Adrenal gland (tissue), 12 donors: ENCODE measurements around the gene CELF5. TPM values are rescaled to one million over a fixed set of nuclear protein-coding genes. Genes with fewer than 3 reads are reported as not detected.
"Not testable (repeated sequence)": the region's sequence is repeated elsewhere in the genome, so short reads cannot be mapped to it uniquely, and the experiment has no call there.

Experiments used
- DNase-seq, 7 donors: peaks; one replicate each; pipeline ENCODE4 v3.0.0-alpha.2; 2019 to 2020
- H3K27ac ChIP-seq, 5 donors: fragments of 200-600 bp; sonication (generic) in 4 of 5; 1 replicate in 3 of 5; 2 replicates in 2 of 5; pipeline versions ENCODE4 v1.5.1 to v1.8.0; 2016 to 2020; ENCODE audit warnings: mild to moderate bottlenecking in 1 of 5
- H3K27me3 ChIP-seq: fragments of 200-600 bp; 2 replicates; pipeline ENCODE4 v1.8.0; 2021
- H3K36me3 ChIP-seq, 2 donors: fragments of 200-600 bp; replicated peaks in 1 of 2; 1 replicate in 1 of 2; 2 replicates in 1 of 2; pipeline versions ENCODE4 v1.5.1 to v1.8.0; 2018 to 2022
- H3K4me1 ChIP-seq, 2 donors: fragments of 200-600 bp; replicated peaks in 1 of 2; 1 replicate in 1 of 2; 2 replicates in 1 of 2; pipeline versions ENCODE4 v1.5.1 to v1.8.0; 2018 to 2021
- H3K4me3 ChIP-seq, 4 donors: fragments of 200-600 bp; sonication (generic) in 3 of 4; one replicate each; pipeline ENCODE4 v1.5.1; 2016 to 2018
- H3K9me3 ChIP-seq, 3 donors: fragments of 200-600 bp; sonication (generic) in 1 of 3; replicated peaks in 1 of 3; 1 replicate in 2 of 3; 2 replicates in 1 of 3; pipeline versions ENCODE4 v1.5.1 to v1.8.0; 2016 to 2021
- CTCF ChIP-seq, 6 experiments: fragments of 450-650 bp in 4 of 6; fragments of 200-600 bp in 2 of 6; sonication (generic) in 1 of 6; IDR thresholded peaks; 1 replicate in 5 of 6; 2 replicates in 1 of 6; pipeline versions ENCODE4 v1.5.1 to v1.8.0; 2016 to 2021; ENCODE audit warnings: antibody characterized with exemption in 6 of 6, mild to moderate bottlenecking in 2 of 6, moderate library complexity in 1 of 6
- POLR2A ChIP-seq, 2 donors: fragments of 450-650 bp; IDR thresholded peaks; one replicate each; pipeline ENCODE4 v1.6.1; 2017; ENCODE audit warnings: antibody characterized with exemption in 2 of 2, mild to moderate bottlenecking in 2 of 2, moderate library complexity in 1 of 2
- WGBS, 4 donors: extraction: QIAGEN DNeasy Blood & Tissue Kit in 2 of 4; methylation state at CpG; one replicate each; pipeline versions ENCODE4 v1.1.5 to v1.1.7; 2013 to 2017; 5-methylcytosine and 5-hydroxymethylcytosine counted together
- intact Hi-C, 2 donors: fragments of 100-400 bp; cut with DNase I; formaldehyde crosslinking; loops; one replicate each; pipeline versions ENCODE4 v1.14.1 to v1.15.0; 2022 to 2023
- polyA plus RNA-seq, 3 donors: library from polyadenylated mRNA; stranded (reverse); fragments of 200-250 nt in 2 of 3; fragments of 350-450 nt in 1 of 3; fragmentation: Illumina TruSeq in 1 of 3; extraction: RNeasy Lipid Tissue Mini Kit (QIAGEN cat#74804) in 1 of 3; gene quantifications; one replicate each; pipeline ENCODE4 v1.2.3, GENCODE V29; 2013 to 2014
- total RNA-seq, 9 donors: library from RNA; depleted of rRNA in 4 of 9; stranded (reverse); fragments of >200 nt in 4 of 9; fragments of 120-200 nt in 1 of 9; fragmentation: NEBNext Ultra II Directional in 1 of 9; extraction: Animal tissue kit (Norgen Biotek cat#: 25700) in 1 of 9; gene quantifications; one replicate each; pipeline versions ENCODE4 v1.1.0 to v1.2.4, GENCODE V29; 2013 to 2023
- donor health status: healthy with polysubstance abuse.
- donor health status: Bipolar disorder and iron deficiency.
- donor health status: DM: yes; HTN: yes; CAD: no.
- donor health status: DM: no; HTN: no; CAD: no.
- donor health status: DM: no; HTN: no; CAD: no.
- donor health status: DM: yes; HTN: yes; CAD: no.

The CELF5 gene
- total and polyA plus RNA-seq, 12 donors: 0.08 to 1.6 (median 0.58) TPM; not detected in 4

- Histone ChIP-seq H3K9me3 (no peaks in the 10 kb centered on the region), H3K27me3 (no peaks in the 10 kb centered on the region), H3K4me1 (no peaks in the 10 kb centered on the region), H3K4me3 (no peak overlapping the region), H3K27ac (no peak overlapping the region), H3K36me3 (no peaks in the 10 kb centered on the region)
- intact Hi-C loops: no loop called here
- WGBS, 4 donors: 69 to 82% (median 76%) methylated on average over 4 of the region's 4 CpGs
- TF ChIP-seq POLR2A (IDR thresholded peaks at IDR 0.05) (no peak), CTCF (IDR thresholded peaks at IDR 0.05) (no peak)
- no peak for DNase-seq
These were observed 8.7 kb downstream of the CELF5 start for GRCh38 chr19:3233116-3233515.

GRCh38 chr19:3233831-3234230, 9.4 kb downstream of the CELF5 start:
- H3K27me3 ChIP-seq: no peaks in the 10 kb centered on the region
- no peak for TF ChIP-seq POLR2A (IDR thresholded peaks at IDR 0.05)
- no peak for TF ChIP-seq CTCF (IDR thresholded peaks at IDR 0.05)
- no peaks in the 10 kb centered on the region for H3K36me3 ChIP-seq
- no peaks in the 10 kb centered on the region for H3K9me3 ChIP-seq
- no peak for DNase-seq
- intact Hi-C loops: no loop called here
- H3K4me3 ChIP-seq: no peak overlapping the region
- 69 to 73% (median 70%) methylated on average over 1 to 4 of the region's 4 CpGs for WGBS, 4 donors
- H3K4me1 ChIP-seq: no peaks in the 10 kb centered on the region
- no peak overlapping the region for H3K27ac ChIP-seq

- no peak for DNase-seq
- no peaks in the 10 kb centered on the region for H3K4me1 ChIP-seq
- no peak overlapping the region for H3K4me3 ChIP-seq
- no peak for TF ChIP-seq POLR2A (IDR thresholded peaks at IDR 0.05)
- no peak for TF ChIP-seq CTCF (IDR thresholded peaks at IDR 0.05)
- H3K9me3 ChIP-seq: no peaks in the 10 kb centered on the region
- H3K36me3 ChIP-seq: no peaks in the 10 kb centered on the region
- intact Hi-C loops: no loop called here
- H3K27ac ChIP-seq: no peak overlapping the region
- H3K27me3 ChIP-seq: no peaks in the 10 kb centered on the region
- 62 to 67% (median 64%) methylated on average over 9 of the region's 9 CpGs for WGBS, 4 donors
These were observed 10.3 kb downstream of the CELF5 start for GRCh38 chr19:3234800-3235199.

GRCh38 chr19:3235604-3236003, 11.1 kb downstream of the CELF5 start:
- H3K36me3 ChIP-seq, intact Hi-C loops, DNase-seq, H3K4me1 ChIP-seq, H3K4me3 ChIP-seq, H3K9me3 ChIP-seq, H3K27ac ChIP-seq, H3K27me3 ChIP-seq: not testable (repeated sequence)
- WGBS, 4 donors: 53 to 88% (median 71%) methylated on average over 2 of the region's 2 CpGs

- WGBS, 4 donors: 59 to 69% (median 66%) methylated on average over 4 of the region's 4 CpGs
- no peaks in the 10 kb centered on the region for H3K27me3 ChIP-seq
- no peak for DNase-seq
- intact Hi-C loops: no loop called here
- TF ChIP-seq CTCF (IDR thresholded peaks at IDR 0.05): no peak
- no peak for TF ChIP-seq POLR2A (IDR thresholded peaks at IDR 0.05)
- H3K27ac ChIP-seq: no peak overlapping the region
- H3K9me3 ChIP-seq: no peaks in the 10 kb centered on the region
- no peaks in the 10 kb centered on the region for H3K4me1 ChIP-seq
- H3K4me3 ChIP-seq: no peak overlapping the region
- no peaks in the 10 kb centered on the region for H3K36me3 ChIP-seq
These were observed 11.8 kb downstream of the CELF5 start for GRCh38 chr19:3236272-3236671.
